Breast epithelium (tissue), 4 donors: ENCODE data around the gene GLE1. TPM values are rescaled to one million over a fixed set of nuclear protein-coding genes. Genes with fewer than 3 reads are reported as not detected.

ENCODE experiments used
- DNase-seq, 2 donors: peaks; one replicate each; pipeline ENCODE4 v3.0.0-alpha.2; 2019; ENCODE audit warnings: low spot score in 2 of 2
- H3K27ac ChIP-seq, 2 donors: fragments of 200-600 bp; sonication (generic) in 1 of 2; one replicate each; pipeline ENCODE4 v1.5.1; 2016 to 2019; ENCODE audit warnings: mild to moderate bottlenecking in 1 of 2
- H3K27me3 ChIP-seq, 2 donors: fragments of 200-600 bp; sonication (generic) in 1 of 2; one replicate each; pipeline versions ENCODE4 v1.5.1 to v1.6.0; 2017 to 2019; ENCODE audit warnings: control low read depth in 1 of 2, mild to moderate bottlenecking in 1 of 2
- H3K36me3 ChIP-seq: fragments of 200-600 bp; one replicate; pipeline ENCODE4 v1.5.1; 2019
- H3K4me1 ChIP-seq, 2 donors: fragments of 200-600 bp; sonication (generic); one replicate each; pipeline ENCODE4 v1.5.1; 2016 to 2019; ENCODE audit warnings: control low read depth in 1 of 2
- H3K4me3 ChIP-seq, 3 donors: fragments of 200-600 bp; sonication (generic); 1 replicate in 2 of 3; 2 replicates in 1 of 3; pipeline ENCODE4 v1.5.1; 2016 to 2019; ENCODE audit warnings: mild to moderate bottlenecking in 3 of 3, moderate library complexity in 2 of 3
- H3K9me3 ChIP-seq, 2 donors: fragments of 200-600 bp; sonication (generic) in 1 of 2; one replicate each; pipeline ENCODE4 v1.5.1; 2016 to 2019; ENCODE audit warnings: control low read depth in 1 of 2
- CTCF ChIP-seq, 3 donors: fragments of 450-650 bp; IDR thresholded peaks; one replicate each; pipeline ENCODE4 v1.5.1; 2016 to 2017; ENCODE audit warnings: antibody characterized with exemption in 3 of 3, mild to moderate bottlenecking in 3 of 3, moderate library complexity in 3 of 3
- POLR2A ChIP-seq: fragments of 450-650 bp; IDR thresholded peaks from one replicate; pipeline ENCODE4 v1.6.1; 2016; ENCODE audit warnings: antibody characterized with exemption, mild to moderate bottlenecking, moderate library complexity
- POLR2AphosphoS5 ChIP-seq, 3 donors: sonication (generic); formaldehyde crosslinking; IDR thresholded peaks; one replicate each; pipeline ENCODE4 v1.6.1; 2017; ENCODE audit warnings: antibody characterized with exemption in 3 of 3
- intact Hi-C: fragments of 100-400 bp; cut with DNase I; formaldehyde crosslinking; loops from one replicate; pipeline ENCODE4 v1.15.1; 2023; ENCODE audit warnings: low total_unique reads
- total RNA-seq, 3 donors: library from RNA; depleted of rRNA; stranded (reverse); fragments of >200 nt; gene quantifications; one replicate each; pipeline ENCODE4 v1.1.0, GENCODE V29; 2016

The GLE1 gene
- total RNA-seq, 3 donors from 2014 or later, result 22.9 to 31.9 (median 26.7) TPM

GRCh38 chr9:128475867-128476266, 28.7 kb upstream of the GLE1 start:
- TF ChIP-seq POLR2A, result no peak
- TF ChIP-seq CTCF (IDR thresholded peaks at IDR 0.05), result no peak
- no peak for TF ChIP-seq POLR2AphosphoS5 (IDR thresholded peaks at IDR 0.05)
- no peak for DNase-seq
- intact Hi-C loops, result no loop called here
- Histone ChIP-seq H3K36me3 (no peaks in the 10 kb centered on the region), H3K4me1 (no peaks in the 10 kb centered on the region), H3K27me3 (no peaks in the 10 kb centered on the region), H3K9me3 (no peaks in the 10 kb centered on the region), H3K4me3 (no peak overlapping the region), H3K27ac (no peak overlapping the region)

- DNase-seq, result no peak
- H3K9me3 ChIP-seq, result no peaks in the 10 kb centered on the region
- no peak for TF ChIP-seq POLR2A
- TF ChIP-seq POLR2AphosphoS5 (IDR thresholded peaks at IDR 0.05), result no peak
- no peak overlapping the region for H3K27ac ChIP-seq
- H3K36me3 ChIP-seq, result no peaks in the 10 kb centered on the region
- no peak overlapping the region for H3K4me3 ChIP-seq
- no peaks in the 10 kb centered on the region for H3K27me3 ChIP-seq
- intact Hi-C loops, result no loop called here
- H3K4me1 ChIP-seq, result no peaks in the 10 kb centered on the region
Measured at GRCh38 chr9:128479262-128479661, 25.3 kb upstream of the GLE1 start.

- no peak overlapping the region for H3K27ac ChIP-seq
- no peaks in the 10 kb centered on the region for H3K4me1 ChIP-seq
- no peaks in the 10 kb centered on the region for H3K27me3 ChIP-seq
- no peak overlapping the region for H3K4me3 ChIP-seq
- H3K9me3 ChIP-seq, result no peaks in the 10 kb centered on the region
- intact Hi-C loops, result no loop called here
- no peaks in the 10 kb centered on the region for H3K36me3 ChIP-seq
- TF ChIP-seq POLR2A, result no peak
- no peak for TF ChIP-seq CTCF (IDR thresholded peaks at IDR 0.05)
- TF ChIP-seq POLR2AphosphoS5 (IDR thresholded peaks at IDR 0.05), result no peak
- no peak for DNase-seq
Measured at GRCh38 chr9:128481561-128481960, 23.0 kb upstream of the GLE1 start.

- intact Hi-C loops, result no loop called here
- Histone ChIP-seq H3K4me3 (no peak overlapping the region), H3K36me3 (no peaks in the 10 kb centered on the region), H3K4me1 (no peaks in the 10 kb centered on the region), H3K27ac (no peak overlapping the region), H3K27me3 (no peaks in the 10 kb centered on the region), H3K9me3 (no peaks in the 10 kb centered on the region)
- DNase-seq, result no peak
- TF ChIP-seq CTCF (IDR thresholded peaks at IDR 0.05), result no peak
- no peak for TF ChIP-seq POLR2A
- no peak for TF ChIP-seq POLR2AphosphoS5 (IDR thresholded peaks at IDR 0.05)
Measured at GRCh38 chr9:128482186-128482585, 22.3 kb upstream of the GLE1 start.

GRCh38 chr9:128484686-128485413, 19.7 kb upstream of the GLE1 start:
- no peaks in the 10 kb centered on the region for H3K27me3 ChIP-seq
- no peak overlapping the region for H3K4me3 ChIP-seq
- intact Hi-C loops, result no loop called here
- no peaks in the 10 kb centered on the region for H3K36me3 ChIP-seq
- H3K4me1 ChIP-seq, result no peaks in the 10 kb centered on the region
- H3K9me3 ChIP-seq, result no peaks in the 10 kb centered on the region
- H3K27ac ChIP-seq, result no peak overlapping the region
- DNase-seq, result no peak
- TF ChIP-seq POLR2A, result no peak
- no peak for TF ChIP-seq CTCF (IDR thresholded peaks at IDR 0.05)
- no peak for TF ChIP-seq POLR2AphosphoS5 (IDR thresholded peaks at IDR 0.05)
